Endothelial cell of umbilical vein (primary cell): ENCODE measurements around the gene PHLPP1.

Source experiments
- EZH2 ChIP-seq: IDR thresholded peaks from 2 replicates; pipeline ENCODE4 v1.6.1; 2012; ENCODE audit warnings: borderline replicate concordance, low read depth, mild to moderate bottlenecking, moderate library complexity, low read length, inconsistent platforms; ENCODE audit not compliant: severe bottlenecking
- TF ChIP-seq, protein P1 (sequence below), 2 donors: IDR thresholded peaks; 1 replicate in 1 of 2; 2 replicates in 1 of 2; pipeline ENCODE4 v1.5.1; 2011; ENCODE audit warnings: low read length in 2 of 2, mild to moderate bottlenecking in 2 of 2, moderate library complexity in 2 of 2, control low read depth in 1 of 2, inconsistent platforms in 1 of 2, low read depth in 1 of 2; ENCODE audit not compliant: insufficient read depth in 1 of 2; ENCODE audit errors: extremely low read depth in 1 of 2

DNA sequence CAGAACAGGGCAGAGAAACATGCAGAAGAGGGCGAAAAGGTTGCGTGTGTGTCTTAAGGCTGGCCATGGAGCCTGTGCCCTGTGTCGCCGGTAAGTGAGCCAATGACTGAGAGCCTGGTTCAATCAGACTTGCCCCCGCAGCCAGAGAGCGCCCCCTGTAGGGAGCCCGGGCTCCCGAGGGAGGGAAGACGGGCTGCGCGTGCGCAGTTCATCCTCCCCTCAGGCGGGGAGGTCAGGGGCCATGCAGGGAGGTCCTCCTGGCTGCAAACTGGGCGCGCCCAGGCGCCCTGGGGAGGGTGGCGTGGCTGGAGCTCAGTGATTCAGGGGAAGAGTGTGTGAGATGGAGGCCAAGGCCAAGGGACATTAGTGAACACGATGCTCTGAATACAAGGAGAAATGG is 276.6 kb downstream of the PHLPP1 start:
- no peak for TF ChIP-seq EZH2
- TF ChIP-seq, protein P1, sequence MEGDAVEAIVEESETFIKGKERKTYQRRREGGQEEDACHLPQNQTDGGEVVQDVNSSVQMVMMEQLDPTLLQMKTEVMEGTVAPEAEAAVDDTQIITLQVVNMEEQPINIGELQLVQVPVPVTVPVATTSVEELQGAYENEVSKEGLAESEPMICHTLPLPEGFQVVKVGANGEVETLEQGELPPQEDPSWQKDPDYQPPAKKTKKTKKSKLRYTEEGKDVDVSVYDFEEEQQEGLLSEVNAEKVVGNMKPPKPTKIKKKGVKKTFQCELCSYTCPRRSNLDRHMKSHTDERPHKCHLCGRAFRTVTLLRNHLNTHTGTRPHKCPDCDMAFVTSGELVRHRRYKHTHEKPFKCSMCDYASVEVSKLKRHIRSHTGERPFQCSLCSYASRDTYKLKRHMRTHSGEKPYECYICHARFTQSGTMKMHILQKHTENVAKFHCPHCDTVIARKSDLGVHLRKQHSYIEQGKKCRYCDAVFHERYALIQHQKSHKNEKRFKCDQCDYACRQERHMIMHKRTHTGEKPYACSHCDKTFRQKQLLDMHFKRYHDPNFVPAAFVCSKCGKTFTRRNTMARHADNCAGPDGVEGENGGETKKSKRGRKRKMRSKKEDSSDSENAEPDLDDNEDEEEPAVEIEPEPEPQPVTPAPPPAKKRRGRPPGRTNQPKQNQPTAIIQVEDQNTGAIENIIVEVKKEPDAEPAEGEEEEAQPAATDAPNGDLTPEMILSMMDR (IDR thresholded peaks at IDR 0.05; ENCODE audit: extremely low read depth in 1 of 2, insufficient read depth in 1 of 2, low read depth in 1 of 2, low read length in 2 of 2) = no peak
